ENCODE data around the gene SPCS1.
A peak's percentile ranks its signal among the peaks of the same experiment; 100 is the strongest.

SPCS1 gene

DNA sequence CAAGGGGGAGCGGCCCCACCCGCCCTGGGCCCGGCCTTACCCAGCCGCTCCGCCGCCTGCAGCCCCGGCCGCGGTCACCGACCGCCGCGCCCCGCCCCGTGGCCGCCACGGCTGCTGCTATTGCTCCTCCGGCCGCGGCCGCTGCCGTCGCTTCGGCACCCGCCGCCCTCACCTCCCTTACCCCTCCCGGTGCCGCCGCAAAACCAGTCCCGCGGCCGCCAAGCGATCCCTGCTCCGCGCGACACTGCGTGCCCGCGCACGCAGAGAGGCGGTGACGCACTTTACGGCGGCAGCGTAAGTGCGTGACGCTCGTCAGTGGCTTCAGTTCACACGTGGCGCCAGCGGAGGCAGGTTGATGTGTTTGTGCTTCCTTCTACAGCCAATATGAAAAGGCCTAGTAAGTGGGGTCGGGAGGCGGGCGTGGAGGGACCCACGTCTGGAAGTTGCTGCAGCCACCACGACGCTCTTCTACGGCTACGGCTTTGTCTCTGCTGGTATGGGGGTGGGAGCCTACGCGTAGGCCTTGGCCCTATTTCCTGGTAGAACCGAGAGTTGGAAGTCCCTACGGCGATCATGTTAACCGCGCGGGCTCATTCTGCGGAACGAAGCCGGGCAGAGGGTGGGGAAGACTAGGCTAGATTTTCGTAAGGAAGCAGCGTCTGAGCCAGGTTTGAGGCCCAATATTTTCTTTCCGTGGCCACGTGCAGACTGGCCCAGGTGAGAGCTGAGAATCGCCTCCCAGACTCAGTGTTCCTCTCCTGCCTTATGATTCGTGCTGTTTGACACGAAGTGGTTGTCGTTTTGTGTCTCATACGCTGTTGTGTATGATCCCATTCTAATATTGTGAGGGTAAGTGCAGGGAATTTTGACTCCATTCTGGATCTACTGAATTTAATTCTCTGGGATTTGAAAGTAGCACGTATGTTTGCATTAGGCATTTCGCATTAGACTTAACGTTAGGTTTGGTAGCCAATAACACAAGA, 19.9 kb upstream of the SPCS1 start, which contains the start of the genes GNL3 and PBRM1:
Gene GNL3, plus strand, starts transcription at position 324 of the 983 bp plus-strand sequence. Its CDS starts 61 bp downstream, at position 385.
Gene PBRM1, minus strand, starts transcription at position 205 of the 983 bp plus-strand sequence.
- H3K4me1 Mint-ChIP-seq, result peaks cover 67% of the 10 kb centered on the region
- peak; percentile 93 to 96 for DNase-seq
- no peaks in the 10 kb centered on the region for H3K9me3 Mint-ChIP-seq
- peak within 1 kb of the TSS; percentile 93 to 98 for H3K4me3 Mint-ChIP-seq
- H3K27ac Mint-ChIP-seq, result peak within 1 kb of the TSS; percentile 96 to 99
- peak; percentile 84 for ATAC-seq
- no peaks in the 10 kb centered on the region for H3K27me3 Mint-ChIP-seq

DNA sequence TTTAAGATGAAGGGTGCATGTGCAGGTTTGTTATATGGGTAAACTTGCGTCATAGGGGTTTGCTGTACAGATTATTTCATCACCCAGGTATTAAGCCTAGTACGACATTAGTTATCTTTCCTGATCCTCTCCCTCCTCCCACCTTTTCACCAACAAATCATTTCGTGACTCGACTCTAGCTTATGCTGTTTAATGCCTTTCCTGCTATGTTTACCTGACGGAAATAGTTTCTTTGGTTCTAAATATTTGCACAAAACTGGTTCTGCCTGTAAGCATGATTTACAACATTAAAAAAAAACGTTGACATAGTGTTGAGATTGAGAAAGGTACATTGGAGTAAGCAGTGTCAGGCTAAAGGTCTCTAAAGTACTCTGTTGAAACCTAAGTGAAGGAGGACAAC, 17.6 kb upstream of the SPCS1 start:
- Mint-ChIP-seq H3K4me3 (peak overlapping the region; percentile 44 to 90), H3K27me3 (no peaks in the 10 kb centered on the region), H3K4me1 (peaks cover 64% of the 10 kb centered on the region)

DNA sequence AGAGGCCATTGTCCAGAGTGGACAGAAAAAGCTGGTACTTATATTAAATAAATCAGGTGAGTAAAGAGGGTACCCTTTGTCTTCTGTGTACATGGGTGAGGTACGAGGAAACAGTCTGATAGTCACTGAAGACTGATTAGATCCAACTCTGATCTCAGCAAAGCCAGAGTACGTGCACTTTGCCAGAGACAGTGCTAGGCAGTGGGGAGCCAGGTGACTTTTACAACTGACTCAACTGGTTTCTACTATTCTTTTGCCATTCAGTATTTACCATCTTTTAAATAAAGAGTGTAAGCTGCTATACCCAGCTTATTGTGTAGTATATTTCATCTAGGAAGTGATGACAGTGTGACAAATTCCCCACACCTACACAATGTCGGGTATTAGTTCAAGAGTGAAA, 16.8 kb upstream of the SPCS1 start:
- ATAC-seq (no peak), DNase-seq (no peak)
- Mint-ChIP-seq H3K4me3 (peak overlapping the region; percentile 15 to 90), H3K27me3 (no peaks in the 10 kb centered on the region), H3K9me3 (no peaks in the 10 kb centered on the region), H3K27ac (peak overlapping the region; percentile 77 to 89), H3K4me1 (peaks cover 72% of the 10 kb centered on the region)

More for the DNA sequence above, 17.6 kb upstream of the SPCS1 start:
- no peaks in the 10 kb centered on the region for H3K9me3 Mint-ChIP-seq
- ATAC-seq (no peak), DNase-seq (no peak)
- H3K27ac Mint-ChIP-seq, result peak overlapping the region; percentile 47 to 95

DNA sequence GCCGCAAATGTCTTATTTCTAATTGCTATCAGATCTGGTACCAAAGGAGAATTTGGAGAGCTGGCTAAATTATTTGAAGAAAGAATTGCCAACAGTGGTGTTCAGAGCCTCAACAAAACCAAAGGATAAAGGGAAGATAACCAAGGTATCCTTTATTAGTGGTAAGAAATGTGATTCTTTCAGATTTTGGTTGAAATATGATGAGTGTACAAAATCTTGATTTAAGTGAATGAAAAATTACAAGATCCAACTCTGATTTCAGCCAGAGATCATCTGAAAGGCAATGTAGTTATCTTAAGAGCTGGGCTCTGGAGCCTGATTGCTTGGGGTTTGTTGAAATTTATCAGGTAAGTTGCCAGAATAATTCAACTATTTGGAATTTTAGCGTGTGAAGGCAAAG, 15.3 kb upstream of the SPCS1 start:
- Mint-ChIP-seq H3K4me3 (peak overlapping the region in 1 of 2 donors; percentile 54), H3K27ac (peak overlapping the region; percentile 37 to 78), H3K27me3 (no peaks in the 10 kb centered on the region), H3K9me3 (no peaks in the 10 kb centered on the region), H3K4me1 (peaks cover 66% of the 10 kb centered on the region)
- DNase-seq (no peak), ATAC-seq (no peak)

DNA sequence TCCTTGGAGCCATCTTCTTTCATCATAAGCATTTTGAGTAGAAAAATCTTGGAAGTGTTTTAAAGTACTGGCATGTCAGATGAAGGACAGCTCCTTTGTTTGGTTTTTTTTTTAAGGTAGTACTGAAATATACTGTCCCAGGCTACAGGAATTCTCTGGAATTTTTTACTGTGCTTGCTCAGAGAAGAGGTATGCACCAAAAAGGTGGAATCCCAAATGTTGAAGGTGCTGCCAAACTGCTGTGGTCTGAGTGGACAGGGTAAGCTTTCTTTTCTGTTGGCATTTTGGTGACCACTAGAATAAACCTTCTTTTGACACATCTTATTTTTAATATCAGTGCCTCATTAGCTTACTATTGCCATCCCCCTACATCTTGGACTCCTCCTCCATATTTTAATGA, 12.8 kb upstream of the SPCS1 start:
- Mint-ChIP-seq H3K9me3 (no peaks in the 10 kb centered on the region), H3K27me3 (no peaks in the 10 kb centered on the region), H3K4me3 (no peak overlapping the region), H3K27ac (peak overlapping the region in 1 of 2 donors; percentile 72), H3K4me1 (peaks cover 58% of the 10 kb centered on the region)
- DNase-seq, result no peak
- ATAC-seq, result no peak

DNA sequence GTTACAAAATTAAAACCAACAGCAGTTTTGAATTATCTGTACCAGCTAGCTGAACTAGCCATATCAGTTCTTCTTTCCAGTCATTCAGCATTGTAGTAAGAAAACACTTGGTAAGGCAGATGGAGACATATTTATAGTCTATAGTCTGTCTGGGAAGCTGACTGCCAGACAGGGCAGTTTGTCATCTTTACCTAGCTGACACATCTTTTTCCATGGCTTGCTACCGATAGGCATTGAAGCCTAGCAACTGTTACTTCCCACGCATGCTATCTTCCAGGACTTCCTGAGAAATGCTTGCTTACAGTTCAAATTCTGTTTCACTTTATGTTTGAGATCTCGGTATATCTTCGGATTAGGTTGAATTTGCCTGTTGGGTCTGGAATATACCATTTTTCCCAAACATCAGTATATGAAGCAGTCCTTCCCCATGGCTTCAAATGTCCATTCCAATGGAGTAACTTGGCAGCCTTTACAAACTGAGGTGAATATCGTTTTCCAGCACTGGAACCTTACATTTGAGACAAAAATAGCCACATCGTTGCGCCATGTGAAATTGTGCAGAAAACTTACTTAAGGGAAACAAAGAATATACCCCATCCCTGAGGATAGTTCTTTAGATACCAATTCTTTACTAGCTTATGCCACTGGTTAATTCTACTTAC, 11.2 kb upstream of the SPCS1 start:
- H3K9me3 Mint-ChIP-seq, result no peaks in the 10 kb centered on the region
- no peak overlapping the region for H3K4me3 Mint-ChIP-seq
- no peaks in the 10 kb centered on the region for H3K27me3 Mint-ChIP-seq
- peaks cover 42% of the 10 kb centered on the region for H3K4me1 Mint-ChIP-seq
- ATAC-seq (no peak), DNase-seq (no peak)
- H3K27ac Mint-ChIP-seq, result no peak overlapping the region

DNA sequence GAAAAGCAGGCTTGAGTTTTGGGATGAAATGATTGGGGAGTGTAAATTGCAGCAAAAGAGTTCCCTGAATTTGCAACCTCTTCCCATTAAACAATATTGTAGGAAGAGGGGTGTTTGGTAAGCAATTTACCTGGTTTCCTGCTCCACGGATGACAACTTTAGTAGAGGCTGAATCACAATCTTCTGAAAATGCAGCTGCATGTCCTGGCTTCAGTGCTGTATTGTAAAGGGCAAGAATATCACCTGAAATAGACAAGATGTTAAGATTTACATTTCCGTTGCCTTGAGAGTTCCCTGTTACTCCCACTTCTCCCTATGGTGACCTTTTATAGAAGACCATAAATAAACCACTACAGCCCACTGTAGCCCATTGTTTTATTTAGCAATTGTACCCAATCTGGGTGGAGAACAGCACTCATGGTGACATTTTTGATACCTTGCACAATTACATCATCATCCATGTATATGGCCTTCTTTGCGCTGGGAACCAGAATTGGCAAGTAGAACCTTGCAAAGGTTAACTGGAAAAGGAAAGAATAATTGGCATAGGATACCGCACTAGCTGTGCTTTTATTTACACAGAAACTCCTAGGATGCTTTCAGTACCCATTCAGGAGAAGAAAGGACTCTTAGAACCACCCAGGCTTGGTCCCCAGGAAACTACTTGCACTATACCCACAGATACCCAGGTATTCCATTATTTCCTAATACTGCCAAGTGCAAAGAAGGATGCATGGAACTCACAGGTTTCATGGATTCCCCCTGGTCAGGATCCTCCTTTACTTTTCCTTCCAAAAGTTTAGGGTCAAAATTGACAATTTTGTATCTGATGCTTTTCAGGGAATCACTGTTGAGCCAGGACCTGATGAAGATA, 9.9 kb upstream of the SPCS1 start:
- peak overlapping the region in 1 of 2 donors; percentile 52 for H3K27ac Mint-ChIP-seq
- ATAC-seq (no peak), DNase-seq (no peak)
- no peaks in the 10 kb centered on the region for H3K9me3 Mint-ChIP-seq
- H3K4me3 Mint-ChIP-seq, result no peak overlapping the region
- peaks cover 31% of the 10 kb centered on the region for H3K4me1 Mint-ChIP-seq
- H3K27me3 Mint-ChIP-seq, result no peaks in the 10 kb centered on the region

DNA sequence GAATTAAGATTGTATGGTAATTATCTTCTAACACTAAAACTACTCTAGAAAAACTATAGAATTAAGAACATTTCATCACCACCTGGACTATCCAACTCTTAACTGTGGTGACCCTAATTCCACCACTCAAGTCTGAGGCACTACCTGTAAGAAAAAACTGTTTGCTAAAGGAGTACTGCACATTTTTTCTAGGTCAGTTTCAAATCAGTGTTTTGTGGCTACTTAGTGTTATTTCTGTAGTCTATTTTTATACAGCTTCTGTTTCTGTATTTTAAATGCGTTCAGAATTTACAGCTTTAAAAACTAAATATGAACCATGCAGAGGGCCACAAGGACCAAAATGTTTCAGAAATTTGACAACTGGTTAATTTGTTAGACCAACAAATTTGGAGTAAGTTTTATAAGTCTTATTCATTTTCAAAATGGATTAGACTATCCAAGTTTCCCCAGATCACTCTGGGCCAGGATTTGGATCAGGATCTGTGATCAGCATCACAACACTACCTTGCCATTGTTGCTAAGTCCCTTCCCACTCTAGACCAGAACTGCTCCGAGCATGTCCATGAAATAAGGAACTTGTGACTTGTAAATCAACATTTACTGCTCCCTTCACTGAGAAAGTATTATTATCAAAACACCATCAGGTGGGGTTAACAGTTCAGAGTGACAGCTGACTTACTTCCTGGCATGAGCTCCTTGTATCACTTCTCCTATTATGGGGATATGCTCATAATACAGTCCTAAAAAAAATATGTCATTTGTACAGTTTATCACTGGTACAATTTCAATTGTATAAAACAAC, 8.9 kb upstream of the SPCS1 start:
- H3K27ac Mint-ChIP-seq, result peak overlapping the region in 1 of 2 donors; percentile 25
- ATAC-seq (no peak), DNase-seq (no peak)
- no peak overlapping the region for H3K4me3 Mint-ChIP-seq
- H3K27me3 Mint-ChIP-seq, result no peaks in the 10 kb centered on the region
- no peaks in the 10 kb centered on the region for H3K9me3 Mint-ChIP-seq
- H3K4me1 Mint-ChIP-seq, result peaks cover 27% of the 10 kb centered on the region

DNA sequence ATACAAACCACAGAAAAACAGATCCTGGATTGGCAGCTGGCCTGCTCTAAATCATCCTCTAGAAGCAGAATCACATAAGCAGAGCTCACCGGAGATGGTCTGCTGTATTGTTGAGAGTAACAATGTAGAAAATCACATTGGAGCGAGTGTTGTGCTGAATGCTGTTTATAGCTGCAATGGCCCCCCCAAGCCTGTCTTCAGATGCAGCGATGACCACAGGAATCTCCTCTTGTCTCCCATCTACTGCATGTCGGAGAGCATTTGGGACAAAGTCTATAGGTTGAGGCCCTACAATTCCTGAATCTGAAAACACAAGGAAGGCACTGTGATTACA, 8.3 kb upstream of the SPCS1 start:
- ATAC-seq, result no peak
- H3K27me3 Mint-ChIP-seq, result no peaks in the 10 kb centered on the region
- H3K9me3 Mint-ChIP-seq, result no peaks in the 10 kb centered on the region
- no peak overlapping the region for H3K4me3 Mint-ChIP-seq
- H3K4me1 Mint-ChIP-seq, result peaks cover 21% of the 10 kb centered on the region
- no peak for DNase-seq
- H3K27ac Mint-ChIP-seq, result peak overlapping the region in 1 of 2 donors; percentile 57

DNA sequence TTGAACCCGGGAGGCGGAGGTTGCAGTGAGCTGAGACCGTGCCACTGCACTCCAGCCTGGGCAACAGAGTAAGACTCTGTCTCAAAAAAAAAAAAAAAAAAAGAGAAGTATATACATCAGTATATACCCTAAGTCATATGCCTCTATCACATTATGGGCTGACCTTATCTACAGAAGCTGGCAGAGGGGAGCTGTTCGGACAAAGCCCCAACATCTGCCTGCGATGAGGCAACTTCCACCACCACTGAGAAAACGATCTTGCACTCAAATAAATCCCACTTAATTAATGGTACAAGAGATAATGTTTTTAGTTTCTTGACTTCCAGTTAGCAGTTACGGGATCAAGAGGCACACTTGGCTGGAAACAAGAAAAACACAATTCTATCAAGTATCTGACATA, 2.6 kb upstream of the SPCS1 start:
- no peak for DNase-seq
- peak overlapping the region in 1 of 2 donors; percentile 34 for H3K27ac Mint-ChIP-seq

DNA sequence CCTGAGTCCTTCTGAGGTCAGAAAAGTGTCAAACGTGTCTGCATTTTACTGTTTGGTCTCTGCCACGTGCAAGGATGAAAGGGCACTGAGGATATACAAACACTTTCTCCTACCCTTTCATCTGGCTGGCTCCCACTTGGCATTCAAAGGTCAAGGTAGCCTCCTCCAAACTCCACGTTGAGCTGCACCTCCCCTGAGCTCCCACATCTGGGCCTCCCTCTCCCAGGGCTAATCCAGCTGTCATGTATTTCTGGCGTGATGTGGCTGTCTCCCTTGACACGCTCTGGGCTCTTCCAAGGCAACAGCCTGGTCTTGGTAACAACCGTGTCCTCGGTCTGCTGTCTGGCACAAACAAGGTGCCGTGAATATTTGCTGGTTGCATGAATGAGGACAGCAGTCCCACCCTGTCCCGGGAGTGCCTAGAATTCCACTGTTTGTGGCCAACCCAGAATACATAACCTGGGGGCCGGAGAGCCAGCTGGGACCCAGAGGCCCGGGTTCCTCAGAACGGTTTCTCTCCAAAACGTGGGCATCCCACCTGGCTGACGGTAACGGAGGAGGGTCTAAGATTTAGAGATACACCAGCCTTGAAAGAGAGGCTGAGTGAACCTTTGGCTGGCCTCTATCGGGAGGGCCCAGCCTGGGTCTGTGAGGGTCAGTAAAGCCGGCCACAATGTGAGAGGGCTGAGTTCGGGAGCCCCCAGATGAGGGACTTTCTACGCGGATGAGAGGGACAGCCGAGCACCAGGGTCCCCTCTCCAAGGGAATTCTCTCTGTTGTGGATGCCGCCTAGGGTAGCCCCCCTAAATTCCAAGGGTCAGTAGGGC, 1.1 kb upstream of the SPCS1 start:
- peaks cover 32% of the 10 kb centered on the region for H3K4me1 Mint-ChIP-seq
- DNase-seq (peak in 1 of 2 donors; percentile 26), ATAC-seq (peak; percentile 2)
- H3K4me3 Mint-ChIP-seq, result peak overlapping the region; percentile 97 to 98
- no peaks in the 10 kb centered on the region for H3K27me3 Mint-ChIP-seq
- H3K9me3 Mint-ChIP-seq, result no peaks in the 10 kb centered on the region
- peak overlapping the region; percentile 90 to 97 for H3K27ac Mint-ChIP-seq

More for the DNA sequence above, 2.6 kb upstream of the SPCS1 start:
- H3K4me1 Mint-ChIP-seq, result peaks cover 26% of the 10 kb centered on the region
- no peaks in the 10 kb centered on the region for H3K27me3 Mint-ChIP-seq
- no peaks in the 10 kb centered on the region for H3K9me3 Mint-ChIP-seq
- H3K4me3 Mint-ChIP-seq, result peak overlapping the region; percentile 8 to 18
- ATAC-seq, result no peak

DNA sequence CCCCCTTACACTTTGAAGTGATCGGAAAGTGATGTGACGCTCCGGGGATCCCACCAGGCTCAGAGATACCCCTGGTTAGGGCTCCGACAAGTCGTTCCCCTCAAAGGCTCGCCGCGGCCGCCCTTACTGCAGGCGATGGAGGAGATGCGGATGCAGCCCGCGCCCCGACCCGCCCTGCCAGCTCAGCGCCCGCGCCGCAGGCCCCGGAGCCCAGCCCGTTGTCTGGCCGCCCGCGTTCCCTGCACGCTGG, 543 bp upstream of the SPCS1 start:
- H3K4me1 Mint-ChIP-seq, result peaks cover 32% of the 10 kb centered on the region
- peak overlapping the region; percentile 97 to 98 for H3K4me3 Mint-ChIP-seq

DNA sequence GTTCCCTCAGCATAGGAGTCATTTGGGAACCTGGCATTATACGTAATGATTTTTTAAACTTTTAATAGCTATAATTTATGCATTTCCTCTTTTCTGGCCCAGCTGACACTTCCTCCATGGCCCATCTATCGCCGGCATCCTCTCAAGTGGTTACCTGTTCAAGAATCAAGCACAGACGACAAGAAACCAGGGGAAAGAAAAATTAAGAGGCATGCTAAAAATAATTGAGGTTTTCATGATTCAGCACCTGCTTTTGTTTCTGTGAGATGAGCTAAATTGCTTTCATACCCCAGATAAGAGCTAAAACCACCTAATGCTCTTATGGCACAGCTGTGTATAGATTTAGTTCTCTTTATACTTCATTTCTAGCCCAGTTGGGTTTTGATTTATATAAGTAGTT, 1.7 kb downstream of the SPCS1 start:
- ATAC-seq, result no peak
- peak overlapping the region; percentile 67 to 83 for H3K4me3 Mint-ChIP-seq
- no peak for DNase-seq
- H3K4me1 Mint-ChIP-seq, result peaks cover 32% of the 10 kb centered on the region
- no peaks in the 10 kb centered on the region for H3K9me3 Mint-ChIP-seq
- no peaks in the 10 kb centered on the region for H3K27me3 Mint-ChIP-seq
- H3K27ac Mint-ChIP-seq, result peak overlapping the region; percentile 28 to 48

More for the DNA sequence above, 543 bp upstream of the SPCS1 start:
- DNase-seq (no peak), ATAC-seq (peak; percentile 73)
- H3K27me3 Mint-ChIP-seq, result no peaks in the 10 kb centered on the region
- peak overlapping the region; percentile 90 to 97 for H3K27ac Mint-ChIP-seq
- H3K9me3 Mint-ChIP-seq, result no peaks in the 10 kb centered on the region

DNA sequence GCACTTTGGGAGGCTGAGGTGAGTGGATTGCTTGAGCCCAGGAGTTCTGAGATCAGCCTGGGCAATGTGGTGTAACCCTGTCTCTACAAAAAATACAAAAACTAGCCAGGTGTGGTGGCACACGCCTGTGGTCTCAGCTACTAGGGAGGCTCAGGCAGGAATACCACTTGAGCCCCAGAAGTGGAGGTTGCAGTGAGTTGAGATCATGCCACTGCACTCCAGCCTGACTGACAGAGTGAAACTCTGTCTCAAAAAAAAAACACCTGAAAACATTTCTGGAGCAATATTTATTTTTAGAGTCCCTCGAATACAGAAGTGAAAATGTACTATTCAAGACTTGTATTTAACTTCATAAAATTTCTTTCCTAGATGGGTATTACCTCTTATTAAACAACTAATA, 4.6 kb downstream of the SPCS1 start:
- H3K4me1 Mint-ChIP-seq, result peaks cover 14% of the 10 kb centered on the region
- no peak overlapping the region for H3K4me3 Mint-ChIP-seq
- H3K9me3 Mint-ChIP-seq, result no peaks in the 10 kb centered on the region
- ATAC-seq (no peak), DNase-seq (no peak)
- no peak overlapping the region for H3K27ac Mint-ChIP-seq
- H3K27me3 Mint-ChIP-seq, result no peaks in the 10 kb centered on the region
